Transverse colon (tissue), 4 donors: ENCODE results near the gene CECR2. TPM values are rescaled to one million over a fixed set of nuclear protein-coding genes. Genes with fewer than 3 reads are reported as not detected.

Experiments used
- DNase-seq: peaks from one replicate; pipeline ENCODE4 v3.0.0-alpha.2; 2019
- H3K27ac ChIP-seq, 4 donors: fragments of 200-600 bp; sonication (generic); 2 replicates each; pipeline ENCODE4 v1.5.1; 2016 to 2018; ENCODE audit warnings: inconsistent platforms in 4 of 4
- H3K27me3 ChIP-seq: fragments of 200-600 bp; sonication (generic); 2 replicates; pipeline ENCODE4 v1.5.1; 2017; ENCODE audit warnings: inconsistent platforms
- H3K36me3 ChIP-seq, 4 donors: fragments of 200-600 bp; sonication (generic); 2 replicates each; pipeline ENCODE4 v1.5.1; 2017 to 2019; ENCODE audit warnings: inconsistent platforms in 4 of 4
- H3K4me1 ChIP-seq, 4 donors: fragments of 200-600 bp; sonication (generic); 2 replicates each; pipeline ENCODE4 v1.5.1; 2017 to 2020; ENCODE audit warnings: inconsistent platforms in 4 of 4
- H3K4me3 ChIP-seq, 4 donors: fragments of 200-600 bp; sonication (generic); 1 replicate in 1 of 4; 2 replicates in 3 of 4; pipeline versions ENCODE4 v1.5.1 to v1.6.1; 2017 to 2019; ENCODE audit warnings: inconsistent platforms in 4 of 4
- H3K9me3 ChIP-seq, 2 donors: fragments of 200-600 bp; sonication (generic); 2 replicates each; pipeline ENCODE4 v1.5.1; 2017 to 2019; ENCODE audit warnings: inconsistent platforms in 2 of 2
- EP300 ChIP-seq: sonication (generic); formaldehyde crosslinking; IDR thresholded peaks from one replicate; pipeline ENCODE4 v1.6.1; 2017; ENCODE audit warnings: antibody characterized with exemption, low read depth
- POLR2A ChIP-seq: fragments of 450-650 bp; IDR thresholded peaks from one replicate; pipeline ENCODE4 v1.6.1; 2016; ENCODE audit warnings: antibody characterized with exemption, mild to moderate bottlenecking, moderate library complexity
- POLR2AphosphoS5 ChIP-seq, 3 donors: sonication (generic); formaldehyde crosslinking; IDR thresholded peaks; one replicate each; pipeline ENCODE4 v1.6.1; 2016; ENCODE audit warnings: antibody characterized with exemption in 3 of 3
- WGBS, 2 donors: methylation state at CpG; one replicate each; pipeline ENCODE4 v1.1.5; 2018; ENCODE audit warnings: low coverage in 1 of 2; 5-methylcytosine and 5-hydroxymethylcytosine counted together
- in situ Hi-C, 4 donors: fragments of 200-750 bp; cut with MboI; loops; one replicate each; pipeline versions ENCODE4 v1.15.0 to v1.15.1; 2017; ENCODE audit warnings: low sequenced_read_pairs in 3 of 4, low pct_ligation_motif_present in 1 of 4, low pct_unique_long_range_greater_than_20kb in 1 of 4
- intact Hi-C: fragments of 100-400 bp; cut with DNase I; formaldehyde crosslinking; loops from one replicate; pipeline ENCODE4 v1.15.1; 2023; ENCODE audit warnings: low total_unique reads
- total RNA-seq, 4 donors: library from RNA; depleted of rRNA; stranded (reverse); fragments of >200 nt; gene quantifications; one replicate each; pipeline ENCODE4 v1.1.0, GENCODE V29; 2016
- TF ChIP-seq, protein P1 (sequence below), 5 experiments: fragments of 200-600 bp in 3 of 5; fragments of 450-650 bp in 2 of 5; sonication (generic) in 3 of 5; IDR thresholded peaks; 1 replicate in 2 of 5; 2 replicates in 3 of 5; pipeline ENCODE4 v1.5.1; 2016 to 2017; ENCODE audit warnings: antibody characterized with exemption in 5 of 5, inconsistent platforms in 3 of 5, mild to moderate bottlenecking in 2 of 5, moderate library complexity in 1 of 5

The CECR2 gene
- total RNA-seq, 4 donors from 2014 or later: 0.14 to 0.64 (median 0.60) TPM; not detected in 1

DNA sequence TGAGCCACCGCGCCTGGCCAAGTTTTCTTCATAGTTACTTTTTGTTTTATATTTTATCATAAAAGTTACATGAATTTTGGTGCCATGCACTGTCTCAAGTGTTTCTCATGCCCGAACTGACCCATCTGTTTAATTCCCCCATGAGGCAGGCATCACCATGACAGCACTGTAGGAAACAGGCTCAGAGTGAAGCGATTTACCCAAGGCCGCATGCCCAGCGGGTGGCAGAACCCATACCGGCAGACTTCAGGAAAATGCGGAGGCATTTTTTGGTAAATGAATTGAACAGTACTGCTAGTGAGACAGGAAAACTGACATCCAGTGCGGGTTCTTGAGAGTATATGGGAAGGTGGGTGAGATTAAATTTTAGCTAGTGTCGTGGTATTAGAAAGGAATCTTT is 19.0 kb downstream of the CECR2 start:
- H3K27me3 ChIP-seq: no peaks in the 10 kb centered on the region
- no peak overlapping the region for H3K4me3 ChIP-seq
- 88 to 89% methylated on average over 10 of the region's 10 CpGs for WGBS, 2 donors
- in situ Hi-C loops: no loop called here
- no peak overlapping the region for H3K27ac ChIP-seq
- TF ChIP-seq, protein P1, sequence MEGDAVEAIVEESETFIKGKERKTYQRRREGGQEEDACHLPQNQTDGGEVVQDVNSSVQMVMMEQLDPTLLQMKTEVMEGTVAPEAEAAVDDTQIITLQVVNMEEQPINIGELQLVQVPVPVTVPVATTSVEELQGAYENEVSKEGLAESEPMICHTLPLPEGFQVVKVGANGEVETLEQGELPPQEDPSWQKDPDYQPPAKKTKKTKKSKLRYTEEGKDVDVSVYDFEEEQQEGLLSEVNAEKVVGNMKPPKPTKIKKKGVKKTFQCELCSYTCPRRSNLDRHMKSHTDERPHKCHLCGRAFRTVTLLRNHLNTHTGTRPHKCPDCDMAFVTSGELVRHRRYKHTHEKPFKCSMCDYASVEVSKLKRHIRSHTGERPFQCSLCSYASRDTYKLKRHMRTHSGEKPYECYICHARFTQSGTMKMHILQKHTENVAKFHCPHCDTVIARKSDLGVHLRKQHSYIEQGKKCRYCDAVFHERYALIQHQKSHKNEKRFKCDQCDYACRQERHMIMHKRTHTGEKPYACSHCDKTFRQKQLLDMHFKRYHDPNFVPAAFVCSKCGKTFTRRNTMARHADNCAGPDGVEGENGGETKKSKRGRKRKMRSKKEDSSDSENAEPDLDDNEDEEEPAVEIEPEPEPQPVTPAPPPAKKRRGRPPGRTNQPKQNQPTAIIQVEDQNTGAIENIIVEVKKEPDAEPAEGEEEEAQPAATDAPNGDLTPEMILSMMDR (IDR thresholded peaks at IDR 0.05): no peak
- TF ChIP-seq POLR2AphosphoS5 (IDR thresholded peaks at IDR 0.05) (no peak), EP300 (no peak), POLR2A (no peak)
- no peaks in the 10 kb centered on the region for H3K36me3 ChIP-seq
- no peaks in the 10 kb centered on the region for H3K4me1 ChIP-seq
- no peak for DNase-seq
- intact Hi-C loops: no loop called here
- H3K9me3 ChIP-seq: peaks cover 0 to 7% of the 10 kb centered on the region in 2 donors

DNA sequence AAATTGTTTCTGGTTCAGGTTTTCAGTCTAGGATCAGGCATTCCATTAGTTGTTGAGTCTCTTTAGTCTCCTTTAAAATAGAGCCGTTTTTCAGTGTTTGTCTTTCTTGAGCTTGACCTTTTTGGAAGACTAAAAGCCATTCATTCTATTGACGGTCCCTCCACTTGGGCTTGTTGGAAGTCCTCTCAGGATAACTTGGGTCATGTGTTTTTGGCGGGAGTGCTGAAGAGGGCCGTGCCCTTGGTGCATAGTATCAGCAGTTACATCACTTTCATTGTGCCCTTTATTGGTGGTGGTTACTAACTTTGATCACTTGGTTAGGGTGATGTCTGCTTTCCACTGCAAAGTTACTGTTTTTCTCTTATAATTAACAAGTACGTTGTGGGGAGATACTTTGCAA is 20.8 kb downstream of the CECR2 start:
- 53 to 67% methylated on average over 4 to 5 of the region's 5 CpGs for WGBS, 2 donors
- Histone ChIP-seq H3K36me3 (no peaks in the 10 kb centered on the region), H3K4me3 (no peak overlapping the region), H3K27ac (no peak overlapping the region), H3K9me3 (peaks cover 0 to 2% of the 10 kb centered on the region in 2 donors), H3K4me1 (no peaks in the 10 kb centered on the region), H3K27me3 (no peaks in the 10 kb centered on the region)
- TF ChIP-seq POLR2A (no peak), POLR2AphosphoS5 (IDR thresholded peaks at IDR 0.05) (no peak), EP300 (no peak)
- TF ChIP-seq, protein P1 (IDR thresholded peaks at IDR 0.05): no peak
- in situ Hi-C loops (no loop called here), intact Hi-C loops (no loop called here)
- no peak for DNase-seq

DNA sequence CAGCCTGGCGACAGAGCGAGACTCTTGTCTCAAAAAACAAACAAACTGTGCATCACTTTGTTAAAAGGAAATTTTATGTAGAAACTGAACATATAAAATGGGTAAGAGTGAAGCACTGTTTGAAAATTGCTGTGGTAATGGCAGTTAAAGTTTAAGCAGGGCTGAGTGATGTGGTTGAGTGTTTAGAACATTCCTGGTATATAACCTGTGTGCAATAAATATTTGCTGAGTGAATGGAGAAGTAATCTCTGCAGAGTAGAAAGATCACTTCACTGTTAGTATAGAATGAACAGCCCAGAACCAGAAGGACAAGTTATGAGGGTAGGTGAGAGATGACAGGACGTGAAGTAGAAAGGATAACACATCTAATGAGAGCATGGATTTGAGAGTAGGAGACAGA is 27.3 kb downstream of the CECR2 start:
- Histone ChIP-seq H3K4me1 (no peaks in the 10 kb centered on the region), H3K27ac (no peak overlapping the region), H3K4me3 (no peak overlapping the region), H3K27me3 (no peaks in the 10 kb centered on the region), H3K36me3 (no peaks in the 10 kb centered on the region), H3K9me3 (no peaks in the 10 kb centered on the region)
- in situ Hi-C loops: no loop called here
- intact Hi-C loops: no loop called here
- TF ChIP-seq EP300: no peak
- TF ChIP-seq POLR2AphosphoS5 (IDR thresholded peaks at IDR 0.05): no peak
- TF ChIP-seq POLR2A: no peak
- TF ChIP-seq, protein P1 (IDR thresholded peaks at IDR 0.05): no peak
- DNase-seq: no peak
- WGBS, 2 donors: 39 to 43% methylated on average over 3 of the region's 3 CpGs

DNA sequence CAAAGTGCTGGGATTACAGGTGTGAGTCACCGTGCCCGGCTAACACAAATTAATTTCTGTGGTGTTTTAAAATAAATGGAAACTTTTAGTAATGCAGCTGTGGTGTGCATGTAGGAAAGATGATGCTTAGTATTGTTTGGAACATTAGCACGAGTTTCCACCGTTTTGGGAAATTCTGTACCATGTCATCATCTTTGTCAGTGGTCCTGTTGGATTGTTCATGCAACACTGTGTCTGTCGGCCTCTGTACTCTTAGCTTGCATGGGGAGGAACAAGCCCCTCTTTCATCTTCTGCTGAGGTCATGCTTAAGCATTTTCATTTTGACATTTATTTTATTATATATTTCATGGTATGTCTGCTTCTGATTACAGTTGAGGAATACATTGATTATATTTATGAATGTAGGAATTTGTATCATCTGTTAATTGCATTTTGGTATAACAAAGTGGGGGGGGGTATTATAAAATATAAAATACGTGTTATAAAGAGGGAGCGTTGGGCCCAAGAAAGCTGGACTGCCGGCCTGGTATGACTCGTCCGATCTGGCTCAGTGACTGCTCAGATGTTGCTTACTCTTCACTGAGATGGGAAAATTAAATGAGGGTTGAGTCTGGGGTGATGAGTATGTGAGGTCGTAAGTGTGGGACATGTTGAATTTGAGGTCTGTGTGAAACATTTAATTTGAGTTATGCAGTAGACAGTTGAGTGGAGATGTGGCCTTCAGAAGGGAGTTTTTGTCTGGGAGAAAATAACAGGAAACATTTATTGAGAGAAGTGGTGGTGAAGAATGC is 28.7 kb downstream of the CECR2 start:
- 78 to 83% methylated on average over 10 to 11 of the region's 11 CpGs for WGBS, 2 donors
- intact Hi-C loops: no loop called here
- H3K27ac ChIP-seq: no peak overlapping the region
- no peak for TF ChIP-seq POLR2A
- TF ChIP-seq EP300: no peak
- H3K36me3 ChIP-seq: no peaks in the 10 kb centered on the region
- no peak for DNase-seq
- no peaks in the 10 kb centered on the region for H3K9me3 ChIP-seq
- in situ Hi-C loops: no loop called here
- no peaks in the 10 kb centered on the region for H3K27me3 ChIP-seq
- H3K4me3 ChIP-seq: no peak overlapping the region
- H3K4me1 ChIP-seq: no peaks in the 10 kb centered on the region
